ENCODE results near the gene FZD8. TPM values are rescaled to one million over a fixed set of nuclear protein-coding genes. Genes with fewer than 3 reads are reported as not detected.

Gene FZD8
- total and polyA plus RNA-seq, 2 of the 4 experiments (the other 2 are of a cell fraction), result 3.6 to 3.9 TPM

DNA sequence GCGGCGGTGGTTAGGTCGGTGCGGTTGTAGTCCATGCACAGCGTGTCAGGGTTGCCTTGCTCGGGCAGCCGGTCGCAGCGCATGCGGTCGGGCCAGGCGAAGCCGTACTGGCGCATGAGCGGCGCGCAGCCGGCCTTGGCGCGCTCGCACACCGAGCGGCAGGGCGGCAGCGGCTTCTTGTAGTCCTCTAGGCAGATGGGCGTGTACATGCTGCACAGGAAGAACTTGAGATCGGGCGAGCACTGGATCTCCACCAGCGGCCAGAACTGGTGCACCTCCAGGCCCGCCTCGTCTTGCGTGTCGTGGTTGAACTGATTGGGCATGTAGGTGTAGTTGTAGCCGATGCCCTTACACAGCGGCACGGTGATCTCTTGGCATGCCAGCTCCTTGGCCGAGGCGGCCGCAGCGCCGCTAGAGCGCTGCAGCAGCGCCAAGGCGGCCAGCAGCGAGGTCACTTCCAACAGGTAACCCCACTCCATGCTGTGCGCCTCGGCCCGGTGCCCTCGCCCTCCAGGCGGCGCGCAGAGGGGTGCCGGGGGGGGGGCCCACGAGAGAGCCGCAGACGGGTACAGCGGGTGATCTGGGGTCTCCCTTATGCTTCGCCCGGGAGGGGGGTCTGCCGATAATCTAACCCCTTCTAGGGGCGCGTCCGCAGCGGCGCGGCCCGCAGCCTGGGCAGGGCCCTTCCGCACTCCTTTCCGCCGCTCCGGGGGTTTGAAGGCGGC is 983 bp downstream of the FZD8 start:
- intact Hi-C loops (cut with micrococcal nuclease), result loop anchor here (5.0 to 10.0 kb wide), 4 partner anchors 361 to 964 kb away; no protein-coding TSS in a partner anchor
- in situ Hi-C loops (cut with MboI; ENCODE audit: low sequenced_read_pairs), result loop anchor here (10.0 kb wide), 1 partner anchor 274 kb away; no protein-coding TSS in a partner anchor

More for the DNA sequence above, 983 bp downstream of the FZD8 start:
- Histone ChIP-seq H4K5ac (ENCODE audit: low read depth, low read length) (no peak overlapping the region), H3K79me1 (ENCODE audit: low read depth in 1 of 2, low read length in 2 of 2) (peaks cover 12 to 21% of the 10 kb centered on the region in 2 experiments), H3K9me3 (ENCODE audit: control insufficient read depth, insufficient read depth, low read length) (no peaks in the 10 kb centered on the region), H3K18ac (ENCODE audit: low read depth, low read length) (no peak overlapping the region), H4K8ac (ENCODE audit: low read depth in 2 of 2, low read length in 2 of 2) (no peak overlapping the region), H2AK5ac (ENCODE audit: low read depth, low read length) (no peak overlapping the region), H3K4ac (ENCODE audit: low read depth, low read length) (no peak overlapping the region; the same call in 1 of the 2 replicates), H3K23ac (ENCODE audit: low read depth, low read length) (peak overlapping the region; percentile 79; the same call in 1 of the 2 replicates), H2AK9ac (replicated peaks; ENCODE audit: low read depth, low read length, poor library complexity) (peak overlapping the region; percentile 35), H3K9me1 (ENCODE audit: insufficient read depth, low read length) (no peaks in the 10 kb centered on the region), H4K91ac (ENCODE audit: insufficient read depth, low read depth, low read length) (no peak overlapping the region; the same call in 1 of the 2 replicates), H3K36me3 (ENCODE audit: control insufficient read depth, insufficient read depth, low read length) (no peaks in the 10 kb centered on the region), H3K4me1 (ENCODE audit: control insufficient read depth, insufficient read depth, low read length) (peaks cover 7% of the 10 kb centered on the region), H2BK20ac (ENCODE audit: low read depth, low read length) (no peak overlapping the region), H3K27me3 (ENCODE audit: control insufficient read depth, insufficient read depth, low read length) (0 out of 2 replicates have a peak, but pooled peaks cover 2% of the 10 kb centered on the region), H3K9ac (ENCODE audit: low read depth, low read length) (peak overlapping the region; percentile 46; the same call in 1 of the 2 replicates), H4K20me1 (ENCODE audit: insufficient read depth, low read length) (peaks cover 8% of the 10 kb centered on the region; the same call in 1 of the 2 replicates), H2AFZ (replicated peaks; ENCODE audit: low read length, poor library complexity) (peak overlapping the region; percentile 98), H2BK5ac (ENCODE audit: low read depth, low read length, poor library complexity, severe bottlenecking) (peak overlapping the region; percentile 54), H3K4me2 (ENCODE audit: low read depth, low read length) (peak overlapping the region; percentile 100), H2BK120ac (ENCODE audit: low read depth, low read length) (no peak overlapping the region), H3K14ac (replicated peaks; ENCODE audit: low read depth, low read length) (no peak overlapping the region), H3K4me3 (ENCODE audit: insufficient read depth, low read depth, low read length) (peak overlapping the region; percentile 62), H3K27ac (ENCODE audit: insufficient read depth, low read length) (peak overlapping the region; percentile 56; the same call in 1 of the 2 replicates), H3K56ac (ENCODE audit: extremely low read depth, insufficient read depth, low read length) (no peak overlapping the region), H2BK15ac (ENCODE audit: low read depth, low read length) (no peak overlapping the region)
- dilution Hi-C loops (cut with HindIII; ENCODE audit: low sequenced_read_pairs, unreplicated experiment), result no loop called here
- DNase-seq (peak; percentile 87), ATAC-seq (ENCODE audit: low read depth) (peak; percentile 48)
- TF ChIP-seq RAD21 (IDR thresholded peaks at IDR 0.05; ENCODE audit: low read length) (0 out of 2 replicates have a peak, but pooled peaks have one; percentile 8), MXI1 (IDR thresholded peaks at IDR 0.05; ENCODE audit: borderline replicate concordance, low read depth, low read length) (peak; percentile 78), MAFK (IDR thresholded peaks at IDR 0.05; ENCODE audit: low read depth, low read length) (no peak)
- CTCF ChIA-PET, result interaction anchor here (0.6 to 2.0 kb wide), 5 partner anchors 233 to 1239 kb away, joined by 3 to 7 read pairs (median 4); no protein-coding TSS in a partner anchor
- POLR2A ChIA-PET (ENCODE audit: unreplicated experiment), result no interaction called here
- BruUV-seq (replicated peaks), result no TSS peak
- WGBS, 2 experiments (ENCODE audit: extremely low coverage in 2 of 2, insufficient read length in 1 of 2), result 1% methylated on average over 30 of the region's 72 CpGs; no CpG with 5 or more reads in 1 of the 2 experiments
